ENCODE measurements around the gene KLHDC4.
"Not testable (repeated sequence)": the region's sequence is repeated elsewhere in the genome, so short reads cannot be mapped to it uniquely, and the experiment has no call there.

Gene KLHDC4

DNA sequence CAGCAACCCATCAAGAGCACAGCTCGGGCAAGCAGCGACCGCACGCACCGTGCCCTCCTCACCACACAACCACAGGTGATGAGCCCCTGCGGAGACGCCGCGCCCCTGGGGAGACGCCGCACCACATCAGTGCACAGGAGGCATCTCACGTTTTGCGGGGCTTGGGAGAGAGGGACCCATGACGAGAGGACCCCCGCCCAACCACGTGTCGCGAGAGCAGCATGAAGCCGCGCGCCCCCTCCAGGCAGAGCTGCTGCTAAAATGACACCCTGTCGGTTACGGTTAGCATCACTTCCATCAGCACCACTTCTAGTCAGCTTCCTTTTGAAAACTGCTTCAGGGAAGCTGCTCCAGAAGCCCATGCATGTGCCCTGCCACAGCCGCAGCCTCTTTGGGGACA lies 45.3 kb downstream of the KLHDC4 start:
- peaks cover 5% of the 10 kb centered on the region for H3K36me3 ChIP-seq (ENCODE audit: control insufficient read depth, insufficient read depth, low read length)
- H3K27ac ChIP-seq (ENCODE audit: low read depth, low read length), result no peak overlapping the region
- H3K23ac ChIP-seq (ENCODE audit: low read length), result no peak overlapping the region
- no peak overlapping the region for H2BK120ac ChIP-seq (ENCODE audit: low read depth, low read length)
- no peak for DNase-seq
- no peak overlapping the region for H3K4me2 ChIP-seq (ENCODE audit: low read length)
- H3K18ac ChIP-seq (ENCODE audit: low read length), result no peak overlapping the region
- no peak overlapping the region for H2BK5ac ChIP-seq (ENCODE audit: low read length)
- no peak overlapping the region for H2AK5ac ChIP-seq (ENCODE audit: low read length)
- no CpG with 5 or more reads among the region's 24 CpGs for WGBS (ENCODE audit: extremely low coverage, insufficient coverage, low lambda C conversion rate)
- no peaks in the 10 kb centered on the region for H3K4me1 ChIP-seq (ENCODE audit: control insufficient read depth, low read depth, low read length)
- H3K9ac ChIP-seq (ENCODE audit: low read length), result no peak overlapping the region
- H3K79me2 ChIP-seq (ENCODE audit: control insufficient read depth, insufficient read depth, low read length), result no peaks in the 10 kb centered on the region
- H2BK15ac ChIP-seq (replicated peaks; ENCODE audit: low read depth), result no peak overlapping the region
- no peak overlapping the region for H3K4ac ChIP-seq (ENCODE audit: low read depth, low read length)
- H4K5ac ChIP-seq (ENCODE audit: low read length), result no peak overlapping the region
- no peak overlapping the region for H4K8ac ChIP-seq (ENCODE audit: low read depth, low read length)
- no peaks in the 10 kb centered on the region for H3K27me3 ChIP-seq (ENCODE audit: insufficient read depth, low read length, poor library complexity)
- peaks cover 2% of the 10 kb centered on the region for H3K79me1 ChIP-seq (ENCODE audit: low read length)
- no peak overlapping the region for H3K56ac ChIP-seq (ENCODE audit: low read length)
- no peak overlapping the region for H3K4me3 ChIP-seq (ENCODE audit: low read length)

DNA sequence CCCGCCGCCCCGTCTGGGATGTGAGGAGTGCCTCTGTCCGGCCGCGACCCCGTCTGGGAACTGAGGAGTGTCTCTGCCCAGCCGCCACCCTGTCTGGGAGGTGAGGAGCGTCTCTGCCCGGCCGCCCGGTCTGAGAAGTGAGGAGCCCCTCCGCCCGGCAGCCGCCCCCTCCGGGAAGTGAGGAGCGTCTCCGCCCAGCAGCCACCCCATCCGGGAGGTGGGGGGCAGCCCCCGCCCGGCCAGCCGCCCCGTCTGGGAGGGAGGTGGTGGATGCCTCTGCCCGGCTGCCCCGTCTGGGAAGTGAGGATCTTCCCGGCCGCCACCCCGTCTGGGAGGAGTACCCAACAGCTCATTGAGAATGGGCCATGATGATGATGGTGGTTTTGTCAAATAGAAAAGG lies 47.0 kb downstream of the KLHDC4 start:
- DNase-seq; H3K27me3 ChIP-seq (ENCODE audit: insufficient read depth, low read length, poor library complexity); H3K18ac ChIP-seq (ENCODE audit: low read length); H3K36me3 ChIP-seq (ENCODE audit: control insufficient read depth, insufficient read depth, low read length); H3K79me2 ChIP-seq (ENCODE audit: control insufficient read depth, insufficient read depth, low read length); H3K4ac ChIP-seq (ENCODE audit: low read depth, low read length); H4K8ac ChIP-seq (ENCODE audit: low read depth, low read length); H2BK15ac ChIP-seq (replicated peaks; ENCODE audit: low read depth); H3K56ac ChIP-seq (ENCODE audit: low read length); H2AK5ac ChIP-seq (ENCODE audit: low read length); H3K27ac ChIP-seq (ENCODE audit: low read depth, low read length); H2BK5ac ChIP-seq (ENCODE audit: low read length); H3K23ac ChIP-seq (ENCODE audit: low read length); H3K4me2 ChIP-seq (ENCODE audit: low read length); H4K5ac ChIP-seq (ENCODE audit: low read length); H2BK120ac ChIP-seq (ENCODE audit: low read depth, low read length); H3K9ac ChIP-seq (ENCODE audit: low read length); H3K4me1 ChIP-seq (ENCODE audit: control insufficient read depth, low read depth, low read length); H3K79me1 ChIP-seq (ENCODE audit: low read length); H3K4me3 ChIP-seq (ENCODE audit: low read length): not testable (repeated sequence)
- no CpG with 5 or more reads among the region's 28 CpGs for WGBS (ENCODE audit: extremely low coverage, insufficient coverage, low lambda C conversion rate)

DNA sequence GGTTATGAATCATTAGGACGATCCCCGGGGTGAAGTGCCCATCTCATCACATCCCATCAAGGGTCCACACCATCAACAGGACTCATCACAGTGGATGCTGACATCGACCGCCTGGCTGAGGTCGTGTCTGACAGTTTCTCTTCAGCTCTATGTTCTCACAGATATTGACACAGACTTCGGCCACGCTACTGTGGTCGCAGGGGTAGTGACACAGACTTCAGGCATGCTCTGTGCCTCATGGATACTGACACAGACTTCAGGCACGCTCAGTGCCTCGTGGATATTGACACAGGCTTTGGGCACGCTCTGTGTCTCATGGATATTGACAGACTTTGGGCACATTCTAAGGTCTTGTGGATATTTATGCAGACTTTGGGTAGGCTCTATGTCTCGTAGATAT lies 50.1 kb downstream of the KLHDC4 start:
- H2AK5ac ChIP-seq (ENCODE audit: low read length), result no peak overlapping the region
- no peak overlapping the region for H3K4ac ChIP-seq (ENCODE audit: low read depth, low read length)
- no peak overlapping the region for H4K8ac ChIP-seq (ENCODE audit: low read depth, low read length)
- no CpG with 5 or more reads among the region's 12 CpGs for WGBS (ENCODE audit: extremely low coverage, insufficient coverage, low lambda C conversion rate)
- no peak overlapping the region for H4K5ac ChIP-seq (ENCODE audit: low read length)
- H3K36me3 ChIP-seq (ENCODE audit: control insufficient read depth, insufficient read depth, low read length), result peaks cover 2% of the 10 kb centered on the region
- H2BK15ac ChIP-seq (replicated peaks; ENCODE audit: low read depth), result no peak overlapping the region
- no peaks in the 10 kb centered on the region for H3K4me1 ChIP-seq (ENCODE audit: control insufficient read depth, low read depth, low read length)
- H3K27me3 ChIP-seq (ENCODE audit: insufficient read depth, low read length, poor library complexity), result no peaks in the 10 kb centered on the region
- H3K79me1 ChIP-seq (ENCODE audit: low read length), result no peaks in the 10 kb centered on the region
- H3K4me2 ChIP-seq (ENCODE audit: low read length), result no peak overlapping the region
- no peak overlapping the region for H2BK5ac ChIP-seq (ENCODE audit: low read length)
- H3K4me3 ChIP-seq (ENCODE audit: low read length), result no peak overlapping the region
- no peak overlapping the region for H2BK120ac ChIP-seq (ENCODE audit: low read depth, low read length)
- H3K79me2 ChIP-seq (ENCODE audit: control insufficient read depth, insufficient read depth, low read length), result no peaks in the 10 kb centered on the region
- H3K56ac ChIP-seq (ENCODE audit: low read length), result no peak overlapping the region
- no peak overlapping the region for H3K9ac ChIP-seq (ENCODE audit: low read length)
- no peak overlapping the region for H3K23ac ChIP-seq (ENCODE audit: low read length)
- no peak for DNase-seq
- H3K18ac ChIP-seq (ENCODE audit: low read length), result no peak overlapping the region
- no peak overlapping the region for H3K27ac ChIP-seq (ENCODE audit: low read depth, low read length)

DNA sequence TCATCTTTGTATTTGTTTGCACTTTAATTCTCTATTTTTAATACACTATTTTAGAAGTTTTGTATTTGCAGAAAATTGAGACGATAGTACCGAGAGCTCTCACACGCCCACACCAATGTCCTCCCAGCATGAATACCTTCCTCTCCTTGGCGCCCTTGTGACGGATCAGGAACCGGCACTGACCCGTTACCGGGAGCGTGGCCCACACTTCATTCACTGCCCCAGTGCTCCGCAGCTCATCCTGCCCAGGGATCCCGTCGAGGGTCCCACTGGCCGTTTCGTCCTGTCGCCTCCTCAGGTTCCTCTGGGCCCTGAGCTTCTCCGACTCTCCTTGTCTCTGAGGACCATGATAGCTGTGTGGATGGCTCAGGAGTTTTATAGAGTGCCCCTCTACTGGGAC lies 50.6 kb downstream of the KLHDC4 start:
- Histone ChIP-seq H3K79me1 (ENCODE audit: low read length) (no peaks in the 10 kb centered on the region), H3K27ac (ENCODE audit: low read depth, low read length) (no peak overlapping the region), H3K4me1 (ENCODE audit: control insufficient read depth, low read depth, low read length) (no peaks in the 10 kb centered on the region), H3K4ac (ENCODE audit: low read depth, low read length) (no peak overlapping the region), H3K79me2 (ENCODE audit: control insufficient read depth, insufficient read depth, low read length) (no peaks in the 10 kb centered on the region), H2AK5ac (ENCODE audit: low read length) (no peak overlapping the region), H2BK120ac (ENCODE audit: low read depth, low read length) (no peak overlapping the region), H3K56ac (ENCODE audit: low read length) (no peak overlapping the region), H3K9ac (ENCODE audit: low read length) (no peak overlapping the region), H3K36me3 (ENCODE audit: control insufficient read depth, insufficient read depth, low read length) (peaks cover 2% of the 10 kb centered on the region), H2BK5ac (ENCODE audit: low read length) (no peak overlapping the region), H3K27me3 (ENCODE audit: insufficient read depth, low read length, poor library complexity) (no peaks in the 10 kb centered on the region), H4K8ac (ENCODE audit: low read depth, low read length) (no peak overlapping the region), H3K18ac (ENCODE audit: low read length) (no peak overlapping the region), H3K23ac (ENCODE audit: low read length) (no peak overlapping the region), H3K4me2 (ENCODE audit: low read length) (no peak overlapping the region), H2BK15ac (replicated peaks; ENCODE audit: low read depth) (no peak overlapping the region), H4K5ac (ENCODE audit: low read length) (no peak overlapping the region), H3K4me3 (ENCODE audit: low read length) (no peak overlapping the region)
- WGBS (ENCODE audit: extremely low coverage, insufficient coverage, low lambda C conversion rate), result no CpG with 5 or more reads among the region's 16 CpGs
- DNase-seq, result no peak

DNA sequence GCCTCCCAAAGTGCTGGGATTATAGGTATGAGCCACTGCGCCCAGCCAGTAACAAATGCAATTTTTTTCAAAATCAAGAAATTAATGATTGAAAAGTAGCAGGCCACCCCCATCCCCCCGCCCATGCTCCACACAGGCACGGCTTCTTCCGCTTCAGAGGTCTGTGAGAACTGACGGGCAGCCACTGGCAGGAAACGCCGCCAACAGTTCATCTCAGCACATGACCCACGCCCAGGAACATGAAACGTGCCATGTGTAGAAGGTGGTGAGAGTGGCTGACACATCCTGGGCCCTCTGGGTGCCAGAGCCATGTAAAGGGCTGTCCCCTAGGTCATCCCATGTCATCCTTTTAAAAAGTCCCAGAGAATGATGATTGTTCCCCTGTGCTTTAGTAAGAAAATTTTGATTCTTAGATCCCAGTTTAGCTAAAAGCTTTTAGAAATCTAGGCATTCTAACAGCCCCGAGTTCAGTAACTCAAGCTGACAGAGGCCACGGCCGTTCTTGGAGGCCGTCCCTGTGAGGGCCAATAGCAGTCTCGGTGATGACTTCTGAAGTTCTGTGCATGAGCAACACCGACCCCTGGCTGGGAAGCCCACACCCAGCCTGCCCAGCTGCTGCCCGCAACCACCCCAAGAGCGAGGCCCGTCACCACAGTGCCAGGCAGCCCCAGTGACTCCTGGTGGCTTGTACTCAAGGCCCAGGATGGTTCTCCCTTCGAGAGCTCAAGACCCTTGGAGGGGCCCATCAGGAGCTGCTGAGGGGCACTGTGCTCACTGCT lies 52.1 kb downstream of the KLHDC4 start:
- H3K79me1 ChIP-seq (ENCODE audit: low read length), result no peaks in the 10 kb centered on the region
- H2BK120ac ChIP-seq (ENCODE audit: low read depth, low read length), result no peak overlapping the region
- H3K4ac ChIP-seq (ENCODE audit: low read depth, low read length), result no peak overlapping the region
- H2BK15ac ChIP-seq (replicated peaks; ENCODE audit: low read depth), result no peak overlapping the region
- no peak overlapping the region for H3K4me2 ChIP-seq (ENCODE audit: low read length)
- H2AK5ac ChIP-seq (ENCODE audit: low read length), result no peak overlapping the region
- H3K27me3 ChIP-seq (ENCODE audit: insufficient read depth, low read length, poor library complexity), result no peaks in the 10 kb centered on the region
- WGBS (ENCODE audit: extremely low coverage, insufficient coverage, low lambda C conversion rate), result no CpG with 5 or more reads among the region's 19 CpGs
- H3K9ac ChIP-seq (ENCODE audit: low read length), result no peak overlapping the region
- no peak overlapping the region for H4K8ac ChIP-seq (ENCODE audit: low read depth, low read length)
- H4K5ac ChIP-seq (ENCODE audit: low read length), result no peak overlapping the region
- H3K79me2 ChIP-seq (ENCODE audit: control insufficient read depth, insufficient read depth, low read length), result no peaks in the 10 kb centered on the region
- H3K18ac ChIP-seq (ENCODE audit: low read length), result no peak overlapping the region
- no peak for DNase-seq
- no peak overlapping the region for H3K4me3 ChIP-seq (ENCODE audit: low read length)
- H3K36me3 ChIP-seq (ENCODE audit: control insufficient read depth, insufficient read depth, low read length), result peaks cover 2% of the 10 kb centered on the region
- H2BK5ac ChIP-seq (ENCODE audit: low read length), result no peak overlapping the region
- no peak overlapping the region for H3K27ac ChIP-seq (ENCODE audit: low read depth, low read length)
- no peak overlapping the region for H3K56ac ChIP-seq (ENCODE audit: low read length)
- no peak overlapping the region for H3K23ac ChIP-seq (ENCODE audit: low read length)
- H3K4me1 ChIP-seq (ENCODE audit: control insufficient read depth, low read depth, low read length), result no peaks in the 10 kb centered on the region

DNA sequence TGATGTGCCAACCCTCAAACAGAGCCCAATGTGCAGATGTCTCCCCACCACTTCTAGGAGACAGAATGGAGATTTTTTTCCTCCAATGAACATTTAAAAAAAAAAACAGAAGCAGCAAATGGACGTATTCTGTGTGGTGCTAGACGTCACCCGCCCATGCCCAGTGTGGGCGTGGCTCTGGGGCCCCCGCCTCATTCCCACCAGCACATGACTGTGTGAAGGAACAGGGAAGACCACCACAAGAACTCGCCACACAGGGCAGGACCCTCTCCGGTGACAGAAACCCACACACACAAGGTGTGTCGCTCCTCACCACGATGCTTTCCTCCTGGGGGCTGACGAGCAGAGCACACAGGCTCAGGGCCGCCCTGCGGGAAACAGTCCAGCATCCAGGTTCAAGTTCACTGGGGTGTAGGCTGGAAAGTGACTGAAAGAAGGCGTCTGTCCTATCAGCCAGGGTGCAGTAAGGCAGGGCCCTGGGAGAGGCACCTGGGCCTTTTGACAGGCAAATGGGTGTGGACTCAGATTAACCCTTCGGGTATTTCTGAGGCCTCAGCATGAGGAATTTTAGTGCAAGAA lies 53.5 kb downstream of the KLHDC4 start:
- Histone ChIP-seq H3K23ac (ENCODE audit: low read length) (no peak overlapping the region), H3K4me2 (ENCODE audit: low read length) (no peak overlapping the region), H3K36me3 (ENCODE audit: control insufficient read depth, insufficient read depth, low read length) (no peaks in the 10 kb centered on the region), H2BK120ac (ENCODE audit: low read depth, low read length) (no peak overlapping the region), H3K9ac (ENCODE audit: low read length) (no peak overlapping the region), H2BK15ac (replicated peaks; ENCODE audit: low read depth) (no peak overlapping the region), H3K79me1 (ENCODE audit: low read length) (no peaks in the 10 kb centered on the region), H3K4me3 (ENCODE audit: low read length) (no peak overlapping the region), H3K56ac (ENCODE audit: low read length) (no peak overlapping the region), H4K8ac (ENCODE audit: low read depth, low read length) (no peak overlapping the region), H3K4me1 (ENCODE audit: control insufficient read depth, low read depth, low read length) (no peaks in the 10 kb centered on the region), H2AK5ac (ENCODE audit: low read length) (no peak overlapping the region), H3K4ac (ENCODE audit: low read depth, low read length) (no peak overlapping the region), H4K5ac (ENCODE audit: low read length) (no peak overlapping the region), H3K27me3 (ENCODE audit: insufficient read depth, low read length, poor library complexity) (no peaks in the 10 kb centered on the region), H2BK5ac (ENCODE audit: low read length) (no peak overlapping the region), H3K27ac (ENCODE audit: low read depth, low read length) (no peak overlapping the region), H3K79me2 (ENCODE audit: control insufficient read depth, insufficient read depth, low read length) (no peaks in the 10 kb centered on the region), H3K18ac (ENCODE audit: low read length) (no peak overlapping the region)
- no peak for DNase-seq
- WGBS (ENCODE audit: extremely low coverage, insufficient coverage, low lambda C conversion rate), result no CpG with 5 or more reads among the region's 14 CpGs
